Stomach (tissue), 4 donors: ENCODE data around the gene SORCS2.

Experiments
- POLR2A ChIP-seq, 4 donors: fragments of 450-650 bp; IDR thresholded peaks; one replicate each; pipeline ENCODE4 v1.6.1; 2016; ENCODE audit warnings: antibody characterized with exemption in 4 of 4, control low read depth in 2 of 4, mild to moderate bottlenecking in 1 of 4, moderate library complexity in 1 of 4
- TF ChIP-seq, protein P1 (sequence below), 7 experiments: fragments of 450-650 bp in 4 of 7; fragments of 200-600 bp in 3 of 7; sonication (generic) in 3 of 7; IDR thresholded peaks; one replicate each; pipeline ENCODE4 v1.5.1; 2016 to 2019; ENCODE audit warnings: antibody characterized with exemption in 7 of 7, control low read depth in 2 of 7, mild to moderate bottlenecking in 1 of 7

DNA sequence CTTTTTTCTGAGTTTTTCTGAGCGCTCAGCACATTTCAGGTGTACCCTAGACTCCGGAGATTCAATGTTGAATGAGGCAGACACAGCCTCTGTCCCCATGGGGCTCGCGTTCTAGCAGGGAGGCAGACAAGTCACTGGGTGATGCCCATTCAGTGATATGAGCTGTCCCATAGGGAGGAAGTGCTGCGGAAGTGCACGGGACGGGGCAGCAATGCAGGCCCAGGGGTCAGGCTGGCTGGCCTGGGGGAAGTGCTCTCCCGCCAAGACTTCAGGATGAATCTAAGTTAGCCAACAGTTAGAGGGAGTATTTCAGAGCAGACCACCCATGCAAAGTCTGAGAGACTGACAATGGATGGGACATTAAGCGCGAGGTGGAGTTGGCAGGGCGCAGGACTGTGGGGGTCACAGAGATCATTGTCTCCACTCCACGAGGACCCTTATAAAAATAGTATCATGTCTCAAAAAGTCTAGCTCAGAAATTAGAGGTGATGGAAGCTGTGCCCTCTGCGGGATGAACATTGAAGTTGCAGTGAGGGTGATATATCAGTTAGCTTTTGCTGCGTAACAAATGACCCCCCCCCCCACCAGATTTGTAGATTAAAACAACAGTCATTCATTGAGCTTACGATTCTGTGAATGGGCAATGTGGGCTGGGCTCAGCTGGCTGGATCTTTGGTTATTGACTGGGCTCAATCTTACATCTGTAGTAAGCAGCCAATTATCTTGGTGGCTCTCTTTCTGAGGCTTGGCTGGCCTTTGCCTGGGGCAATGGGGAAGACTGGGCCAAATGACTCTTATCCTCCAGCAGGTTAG lies 226.0 kb downstream of the SORCS2 start:
- no peak for TF ChIP-seq POLR2A (IDR thresholded peaks at IDR 0.05)
- TF ChIP-seq, protein P1, sequence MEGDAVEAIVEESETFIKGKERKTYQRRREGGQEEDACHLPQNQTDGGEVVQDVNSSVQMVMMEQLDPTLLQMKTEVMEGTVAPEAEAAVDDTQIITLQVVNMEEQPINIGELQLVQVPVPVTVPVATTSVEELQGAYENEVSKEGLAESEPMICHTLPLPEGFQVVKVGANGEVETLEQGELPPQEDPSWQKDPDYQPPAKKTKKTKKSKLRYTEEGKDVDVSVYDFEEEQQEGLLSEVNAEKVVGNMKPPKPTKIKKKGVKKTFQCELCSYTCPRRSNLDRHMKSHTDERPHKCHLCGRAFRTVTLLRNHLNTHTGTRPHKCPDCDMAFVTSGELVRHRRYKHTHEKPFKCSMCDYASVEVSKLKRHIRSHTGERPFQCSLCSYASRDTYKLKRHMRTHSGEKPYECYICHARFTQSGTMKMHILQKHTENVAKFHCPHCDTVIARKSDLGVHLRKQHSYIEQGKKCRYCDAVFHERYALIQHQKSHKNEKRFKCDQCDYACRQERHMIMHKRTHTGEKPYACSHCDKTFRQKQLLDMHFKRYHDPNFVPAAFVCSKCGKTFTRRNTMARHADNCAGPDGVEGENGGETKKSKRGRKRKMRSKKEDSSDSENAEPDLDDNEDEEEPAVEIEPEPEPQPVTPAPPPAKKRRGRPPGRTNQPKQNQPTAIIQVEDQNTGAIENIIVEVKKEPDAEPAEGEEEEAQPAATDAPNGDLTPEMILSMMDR (IDR thresholded peaks at IDR 0.05) = no peak
